ENCODE data around the gene NEURL1B. TPM values are rescaled to one million over a fixed set of nuclear protein-coding genes. Genes with fewer than 3 reads are reported as not detected.

Gene NEURL1B
- total RNA-seq, 2 donors from 2014 or later, result 17.9 to 22.4 TPM

DNA sequence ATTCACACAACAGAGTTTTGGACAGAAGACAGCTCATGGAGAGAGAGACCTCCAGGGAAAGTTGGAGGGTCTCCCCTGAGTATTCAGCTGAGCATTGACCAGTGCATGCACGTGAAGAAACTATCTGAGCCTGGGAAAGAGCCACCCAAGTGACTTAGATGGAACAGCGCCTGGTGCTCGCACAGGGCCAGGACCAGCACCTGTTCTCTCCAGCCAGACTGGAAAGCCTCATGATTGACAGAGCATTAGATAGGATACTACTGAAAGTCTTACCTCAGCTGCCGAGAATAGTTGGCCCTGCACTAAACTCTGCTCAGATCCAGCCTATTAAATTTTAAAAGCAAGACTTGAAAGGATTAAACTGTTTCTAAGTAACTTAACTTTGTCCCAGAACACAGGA, 28.3 kb upstream of the NEURL1B start:
- Histone ChIP-seq H3K27ac (no peak overlapping the region), H3K36me3 (no peaks in the 10 kb centered on the region)
- TF ChIP-seq, protein P1, sequence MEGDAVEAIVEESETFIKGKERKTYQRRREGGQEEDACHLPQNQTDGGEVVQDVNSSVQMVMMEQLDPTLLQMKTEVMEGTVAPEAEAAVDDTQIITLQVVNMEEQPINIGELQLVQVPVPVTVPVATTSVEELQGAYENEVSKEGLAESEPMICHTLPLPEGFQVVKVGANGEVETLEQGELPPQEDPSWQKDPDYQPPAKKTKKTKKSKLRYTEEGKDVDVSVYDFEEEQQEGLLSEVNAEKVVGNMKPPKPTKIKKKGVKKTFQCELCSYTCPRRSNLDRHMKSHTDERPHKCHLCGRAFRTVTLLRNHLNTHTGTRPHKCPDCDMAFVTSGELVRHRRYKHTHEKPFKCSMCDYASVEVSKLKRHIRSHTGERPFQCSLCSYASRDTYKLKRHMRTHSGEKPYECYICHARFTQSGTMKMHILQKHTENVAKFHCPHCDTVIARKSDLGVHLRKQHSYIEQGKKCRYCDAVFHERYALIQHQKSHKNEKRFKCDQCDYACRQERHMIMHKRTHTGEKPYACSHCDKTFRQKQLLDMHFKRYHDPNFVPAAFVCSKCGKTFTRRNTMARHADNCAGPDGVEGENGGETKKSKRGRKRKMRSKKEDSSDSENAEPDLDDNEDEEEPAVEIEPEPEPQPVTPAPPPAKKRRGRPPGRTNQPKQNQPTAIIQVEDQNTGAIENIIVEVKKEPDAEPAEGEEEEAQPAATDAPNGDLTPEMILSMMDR (IDR thresholded peaks at IDR 0.05), result no peak

DNA sequence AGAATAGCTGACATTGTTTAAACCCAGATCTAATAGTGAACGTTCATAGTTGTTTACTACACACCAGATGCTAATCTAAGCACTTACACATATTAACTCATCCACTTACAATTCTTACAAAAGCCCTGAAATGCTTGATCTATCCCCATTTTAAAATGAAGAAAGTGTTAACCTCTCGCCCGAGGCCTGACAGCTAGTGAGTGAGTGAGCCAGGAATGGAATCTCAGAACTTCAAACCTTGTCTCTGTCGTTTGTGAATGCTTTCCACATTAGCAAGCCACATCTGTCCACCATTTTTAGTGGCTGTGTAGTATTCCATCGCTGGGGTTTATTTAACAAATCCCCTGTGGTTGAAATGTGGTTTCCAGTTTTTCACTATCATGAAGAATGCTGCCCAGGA, 24.9 kb upstream of the NEURL1B start:
- Histone ChIP-seq H3K27me3 (no peaks in the 10 kb centered on the region), H3K36me3 (no peaks in the 10 kb centered on the region), H3K27ac (peak overlapping the region; percentile 69 to 82), H3K9me3 (peaks cover 0 to 10% of the 10 kb centered on the region in 2 donors), H3K4me1 (no peaks in the 10 kb centered on the region), H3K4me3 (no peak overlapping the region)
- DNase-seq (ENCODE audit: low spot score), result no peak
- TF ChIP-seq, protein P1 (IDR thresholded peaks at IDR 0.05), result no peak

More for the DNA sequence above, 28.3 kb upstream of the NEURL1B start:
- no peak for DNase-seq (ENCODE audit: low spot score)
- no peaks in the 10 kb centered on the region for H3K27me3 ChIP-seq
- H3K9me3 ChIP-seq, result peaks cover 0 to 10% of the 10 kb centered on the region in 2 donors
- H3K4me3 ChIP-seq, result no peak overlapping the region
- peaks cover 0 to 7% of the 10 kb centered on the region in 2 donors for H3K4me1 ChIP-seq

DNA sequence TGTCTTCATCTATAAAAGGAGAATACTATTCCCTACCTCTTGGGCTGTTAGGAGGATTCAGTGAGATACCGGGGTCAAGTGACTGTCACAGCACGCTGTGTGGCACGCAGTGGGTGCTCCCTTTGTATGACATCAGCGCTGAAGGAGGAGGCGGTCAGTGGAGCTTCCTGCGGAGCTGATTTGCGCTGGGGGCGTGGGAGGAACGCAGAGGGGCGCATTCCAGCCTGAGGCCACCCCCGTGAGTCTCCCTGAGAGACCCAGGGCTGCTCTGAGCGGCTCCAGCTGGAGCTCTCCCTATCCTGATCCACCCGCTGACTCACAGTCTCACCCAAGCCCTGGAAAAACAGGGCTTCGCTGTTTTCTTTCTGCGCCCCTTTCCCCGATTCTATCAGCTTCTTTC, 24.3 kb upstream of the NEURL1B start:
- Histone ChIP-seq H3K27me3 (no peaks in the 10 kb centered on the region), H3K4me1 (no peaks in the 10 kb centered on the region), H3K9me3 (peaks cover 0 to 10% of the 10 kb centered on the region in 2 donors), H3K27ac (peak overlapping the region; percentile 69 to 82), H3K36me3 (no peaks in the 10 kb centered on the region), H3K4me3 (no peak overlapping the region)
- DNase-seq (ENCODE audit: low spot score), result peak; percentile 76
- TF ChIP-seq, protein P1 (IDR thresholded peaks at IDR 0.05), result no peak

DNA sequence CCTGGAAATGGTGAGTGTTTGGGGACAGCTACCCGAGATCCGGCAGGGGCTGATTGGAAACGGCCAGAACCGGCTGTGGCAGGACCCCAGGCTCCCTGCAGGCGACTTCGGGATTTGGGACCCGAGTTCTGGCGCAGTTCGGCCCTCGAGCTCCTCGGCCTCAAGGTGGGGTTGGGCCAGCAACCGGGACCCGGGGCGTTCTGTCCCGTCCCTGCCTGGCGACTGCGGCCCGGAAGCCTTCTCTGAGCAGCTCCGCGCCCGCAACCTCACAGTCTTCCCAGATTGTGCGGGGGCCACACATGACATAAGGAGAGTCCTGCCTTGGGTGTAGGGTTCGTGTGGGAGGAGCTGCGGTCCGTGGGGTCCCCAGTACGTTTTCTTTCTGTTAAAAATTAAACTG, 23.2 kb upstream of the NEURL1B start:
- Histone ChIP-seq H3K4me1 (no peaks in the 10 kb centered on the region), H3K9me3 (peaks cover 0 to 10% of the 10 kb centered on the region in 2 donors), H3K27ac (peak overlapping the region; percentile 69 to 82), H3K4me3 (no peak overlapping the region), H3K36me3 (no peaks in the 10 kb centered on the region), H3K27me3 (no peaks in the 10 kb centered on the region)
- TF ChIP-seq, protein P1 (IDR thresholded peaks at IDR 0.05), result no peak
- DNase-seq (ENCODE audit: low spot score), result no peak

DNA sequence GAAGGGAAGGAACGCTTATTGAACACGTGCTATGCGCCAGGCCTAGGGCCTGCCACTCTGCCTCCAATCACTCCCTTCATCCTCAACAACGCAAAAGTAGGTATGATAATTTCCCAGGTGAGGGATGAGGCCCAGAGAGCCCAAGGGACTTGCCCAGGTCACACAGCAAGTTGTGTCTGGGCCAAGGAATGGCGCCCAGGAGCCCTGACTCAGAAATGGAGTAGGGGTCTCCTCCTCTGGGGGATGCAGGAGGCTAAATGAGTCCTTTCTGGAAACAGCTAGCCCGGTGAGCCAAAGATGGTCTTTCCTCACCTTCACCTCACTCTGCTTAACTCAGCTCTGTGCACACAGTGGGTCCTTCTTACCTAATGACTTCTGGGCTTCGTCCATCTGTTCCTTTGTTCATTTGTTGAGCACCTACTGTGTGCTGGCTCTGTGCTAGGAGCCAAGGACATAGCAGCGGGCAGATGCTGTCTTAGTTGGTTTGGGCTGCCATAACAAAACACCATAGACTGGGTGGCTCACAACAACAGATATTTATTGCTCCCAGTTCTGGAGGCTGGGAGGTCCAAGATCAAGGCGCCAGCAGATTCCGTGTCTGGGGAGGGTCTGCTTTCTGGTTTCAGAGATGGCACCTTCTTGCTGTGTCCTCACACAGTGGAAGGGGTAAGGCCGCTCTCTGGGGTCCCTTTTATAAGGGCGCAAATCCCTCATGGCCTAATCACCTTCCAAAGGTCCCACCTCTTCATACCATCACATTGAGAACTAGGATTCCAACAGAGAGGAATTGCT, 22.3 kb upstream of the NEURL1B start:
- DNase-seq (ENCODE audit: low spot score), result no peak
- Histone ChIP-seq H3K4me1 (no peaks in the 10 kb centered on the region), H3K9me3 (peaks cover 0 to 8% of the 10 kb centered on the region in 2 donors), H3K27ac (no peak overlapping the region), H3K36me3 (no peaks in the 10 kb centered on the region), H3K4me3 (no peak overlapping the region), H3K27me3 (no peaks in the 10 kb centered on the region)
- TF ChIP-seq, protein P1 (IDR thresholded peaks at IDR 0.05), result no peak

Data from right atrium auricular region (tissue), 2 donors.